ENCODE data around the gene GTF2H2. TPM values are rescaled to one million over a fixed set of nuclear protein-coding genes. Genes with fewer than 3 reads are reported as not detected.
"Not testable (repeated sequence)": the region's sequence is repeated elsewhere in the genome, so short reads cannot be mapped to it uniquely, and the experiment has no call there.

Gene GTF2H2
- total and polyA plus RNA-seq, 2 of the 4 experiments (the other 2 are of a cell fraction) = 13.9 to 18.1 TPM

- H2BK5ac ChIP-seq (ENCODE audit: low read depth, low read length, poor library complexity, severe bottlenecking); H2BK120ac ChIP-seq (ENCODE audit: low read depth, low read length); H3K9me3 ChIP-seq (ENCODE audit: control insufficient read depth, insufficient read depth, low read length); H2BK15ac ChIP-seq (ENCODE audit: low read depth, low read length); in situ Hi-C loops (cut with MboI; ENCODE audit: low sequenced_read_pairs); DNase-seq; H2AK5ac ChIP-seq (ENCODE audit: low read depth, low read length); BruUV-seq (replicated peaks); H3K27me3 ChIP-seq (ENCODE audit: control insufficient read depth, insufficient read depth, low read length); H4K8ac ChIP-seq (ENCODE audit: low read depth in 2 of 2, low read length in 2 of 2); POLR2A ChIA-PET (ENCODE audit: unreplicated experiment); H4K91ac ChIP-seq (ENCODE audit: insufficient read depth, low read depth, low read length); H3K79me1 ChIP-seq (ENCODE audit: low read depth in 1 of 2, low read length in 2 of 2); H2AFZ ChIP-seq (replicated peaks; ENCODE audit: low read length, poor library complexity); H3K23ac ChIP-seq (ENCODE audit: low read depth, low read length); dilution Hi-C loops (cut with HindIII; ENCODE audit: low sequenced_read_pairs, unreplicated experiment); CTCF ChIA-PET; H4K5ac ChIP-seq (ENCODE audit: low read depth, low read length); H2AK9ac ChIP-seq (replicated peaks; ENCODE audit: low read depth, low read length, poor library complexity); H3K14ac ChIP-seq (replicated peaks; ENCODE audit: low read depth, low read length); H3K4me2 ChIP-seq (ENCODE audit: low read depth, low read length); intact Hi-C loops (cut with micrococcal nuclease); H3K18ac ChIP-seq (ENCODE audit: low read depth, low read length); H3K56ac ChIP-seq (ENCODE audit: extremely low read depth, insufficient read depth, low read length); H3K4me1 ChIP-seq (ENCODE audit: control insufficient read depth, insufficient read depth, low read length); H3K36me3 ChIP-seq (ENCODE audit: control insufficient read depth, insufficient read depth, low read length); H3K9ac ChIP-seq (ENCODE audit: low read depth, low read length); H3K4ac ChIP-seq (ENCODE audit: low read depth, low read length); H3K4me3 ChIP-seq (ENCODE audit: insufficient read depth, low read depth, low read length); H3K27ac ChIP-seq (ENCODE audit: insufficient read depth, low read length); H2BK20ac ChIP-seq (ENCODE audit: low read depth, low read length); H3K9me1 ChIP-seq (ENCODE audit: insufficient read depth, low read length); ATAC-seq (ENCODE audit: low read depth); H4K20me1 ChIP-seq (ENCODE audit: insufficient read depth, low read length): not testable (repeated sequence)
- WGBS, 2 experiments (ENCODE audit: extremely low coverage in 2 of 2, insufficient read length in 1 of 2) = no CpG with 5 or more reads among the region's 7 CpGs
Measured at GRCh38 chr5:71099996-71100395, 32.5 kb upstream of the GTF2H2 start.

- in situ Hi-C loops (cut with MboI; ENCODE audit: low sequenced_read_pairs); H3K9ac ChIP-seq (ENCODE audit: low read depth, low read length); H3K4me2 ChIP-seq (ENCODE audit: low read depth, low read length); BruUV-seq (replicated peaks); H3K18ac ChIP-seq (ENCODE audit: low read depth, low read length); ATAC-seq (ENCODE audit: low read depth); H2AFZ ChIP-seq (replicated peaks; ENCODE audit: low read length, poor library complexity); H3K56ac ChIP-seq (ENCODE audit: extremely low read depth, insufficient read depth, low read length); H3K27ac ChIP-seq (ENCODE audit: insufficient read depth, low read length); H3K9me3 ChIP-seq (ENCODE audit: control insufficient read depth, insufficient read depth, low read length); H4K5ac ChIP-seq (ENCODE audit: low read depth, low read length); POLR2A ChIA-PET (ENCODE audit: unreplicated experiment); H3K4ac ChIP-seq (ENCODE audit: low read depth, low read length); H3K4me3 ChIP-seq (ENCODE audit: insufficient read depth, low read depth, low read length); H4K8ac ChIP-seq (ENCODE audit: low read depth in 2 of 2, low read length in 2 of 2); H4K91ac ChIP-seq (ENCODE audit: insufficient read depth, low read depth, low read length); H2AK5ac ChIP-seq (ENCODE audit: low read depth, low read length); H2BK5ac ChIP-seq (ENCODE audit: low read depth, low read length, poor library complexity, severe bottlenecking); H2BK120ac ChIP-seq (ENCODE audit: low read depth, low read length); H3K27me3 ChIP-seq (ENCODE audit: control insufficient read depth, insufficient read depth, low read length); H3K4me1 ChIP-seq (ENCODE audit: control insufficient read depth, insufficient read depth, low read length); CTCF ChIA-PET; H2AK9ac ChIP-seq (replicated peaks; ENCODE audit: low read depth, low read length, poor library complexity); H3K36me3 ChIP-seq (ENCODE audit: control insufficient read depth, insufficient read depth, low read length); H4K20me1 ChIP-seq (ENCODE audit: insufficient read depth, low read length); H3K23ac ChIP-seq (ENCODE audit: low read depth, low read length); dilution Hi-C loops (cut with HindIII; ENCODE audit: low sequenced_read_pairs, unreplicated experiment); H3K14ac ChIP-seq (replicated peaks; ENCODE audit: low read depth, low read length); H2BK20ac ChIP-seq (ENCODE audit: low read depth, low read length); H3K79me1 ChIP-seq (ENCODE audit: low read depth in 1 of 2, low read length in 2 of 2); intact Hi-C loops (cut with micrococcal nuclease); DNase-seq; H2BK15ac ChIP-seq (ENCODE audit: low read depth, low read length); H3K9me1 ChIP-seq (ENCODE audit: insufficient read depth, low read length): not testable (repeated sequence)
- WGBS, 2 experiments (ENCODE audit: extremely low coverage in 2 of 2, insufficient read length in 1 of 2) = no CpG with 5 or more reads among the region's 1 CpG
Measured at GRCh38 chr5:71097930-71098203, 30.4 kb upstream of the GTF2H2 start.
